ENCODE measurements around the gene LRP1B. TPM values are rescaled to one million over a fixed set of nuclear protein-coding genes. Genes with fewer than 3 reads are reported as not detected.

The LRP1B gene
- total RNA-seq, 1 donor from 2014 or later: 0.12 TPM

GRCh38 chr2:141992695-141993094 is 138.1 kb downstream of the LRP1B start:
- H3K4me3 ChIP-seq (ENCODE audit: low read depth, low read length): no peak overlapping the region
- TF ChIP-seq, protein P1, sequence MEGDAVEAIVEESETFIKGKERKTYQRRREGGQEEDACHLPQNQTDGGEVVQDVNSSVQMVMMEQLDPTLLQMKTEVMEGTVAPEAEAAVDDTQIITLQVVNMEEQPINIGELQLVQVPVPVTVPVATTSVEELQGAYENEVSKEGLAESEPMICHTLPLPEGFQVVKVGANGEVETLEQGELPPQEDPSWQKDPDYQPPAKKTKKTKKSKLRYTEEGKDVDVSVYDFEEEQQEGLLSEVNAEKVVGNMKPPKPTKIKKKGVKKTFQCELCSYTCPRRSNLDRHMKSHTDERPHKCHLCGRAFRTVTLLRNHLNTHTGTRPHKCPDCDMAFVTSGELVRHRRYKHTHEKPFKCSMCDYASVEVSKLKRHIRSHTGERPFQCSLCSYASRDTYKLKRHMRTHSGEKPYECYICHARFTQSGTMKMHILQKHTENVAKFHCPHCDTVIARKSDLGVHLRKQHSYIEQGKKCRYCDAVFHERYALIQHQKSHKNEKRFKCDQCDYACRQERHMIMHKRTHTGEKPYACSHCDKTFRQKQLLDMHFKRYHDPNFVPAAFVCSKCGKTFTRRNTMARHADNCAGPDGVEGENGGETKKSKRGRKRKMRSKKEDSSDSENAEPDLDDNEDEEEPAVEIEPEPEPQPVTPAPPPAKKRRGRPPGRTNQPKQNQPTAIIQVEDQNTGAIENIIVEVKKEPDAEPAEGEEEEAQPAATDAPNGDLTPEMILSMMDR (conservative IDR thresholded peaks at IDR 0.05; ENCODE audit: low read depth, low read length): no peak
- no peak for DNase-seq (ENCODE audit: low read depth)

- no peak for DNase-seq (ENCODE audit: low read depth)
Observed at GRCh38 chr2:141968433-141968832, 162.4 kb downstream of the LRP1B start.

DNA sequence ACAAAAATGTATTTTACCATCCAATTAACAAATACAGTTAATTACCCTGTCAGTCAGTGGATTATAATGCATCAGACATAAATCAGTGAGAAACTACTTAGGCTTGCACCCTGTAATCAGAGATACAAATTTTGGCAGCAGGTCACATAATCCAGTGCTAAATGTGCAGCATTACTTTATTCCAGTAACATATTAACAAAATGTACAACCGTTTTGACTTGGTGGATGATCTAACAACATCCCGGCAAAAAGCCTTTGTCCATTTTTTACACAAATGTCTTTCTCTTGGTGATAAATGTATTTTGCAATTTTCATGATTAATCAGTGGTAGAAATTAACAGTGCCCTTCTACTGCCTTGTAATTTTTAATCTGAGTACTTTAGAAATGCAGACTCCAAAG is 162.8 kb downstream of the LRP1B start:
- TF ChIP-seq, protein P1 (conservative IDR thresholded peaks at IDR 0.05; ENCODE audit: low read depth, low read length): no peak
- no peak for DNase-seq (ENCODE audit: low read depth)
- H3K4me3 ChIP-seq (ENCODE audit: low read depth, low read length): no peak overlapping the region

More at GRCh38 chr2:141968433-141968832, 162.4 kb downstream of the LRP1B start:
- no peak overlapping the region for H3K4me3 ChIP-seq (ENCODE audit: low read depth, low read length)
- TF ChIP-seq, protein P1 (conservative IDR thresholded peaks at IDR 0.05; ENCODE audit: low read depth, low read length): no peak

GRCh38 chr2:141967503-141967902 is 163.3 kb downstream of the LRP1B start:
- TF ChIP-seq, protein P1 (conservative IDR thresholded peaks at IDR 0.05; ENCODE audit: low read depth, low read length): no peak
- no peak overlapping the region for H3K4me3 ChIP-seq (ENCODE audit: low read depth, low read length)

DNA sequence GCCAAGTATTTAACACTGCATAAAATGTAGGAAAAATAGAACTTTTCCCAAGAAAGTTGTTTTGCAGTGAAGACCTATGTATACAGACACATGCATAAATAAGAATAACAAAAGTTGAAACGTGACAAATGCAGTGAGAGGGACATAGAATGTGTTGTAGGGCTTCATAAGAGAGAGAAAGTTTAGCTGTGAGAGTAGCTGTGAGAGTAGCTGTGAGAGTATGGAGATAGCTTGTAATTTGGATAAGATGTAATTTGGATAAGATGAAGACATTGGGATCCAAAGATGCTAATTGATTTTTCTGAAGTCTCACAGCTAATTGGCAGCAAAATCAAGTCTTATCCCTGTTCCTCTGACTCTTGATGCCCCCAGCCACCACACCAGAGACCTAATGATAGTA is 170.9 kb downstream of the LRP1B start:
- DNase-seq (ENCODE audit: low read depth): no peak
- TF ChIP-seq, protein P1 (conservative IDR thresholded peaks at IDR 0.05; ENCODE audit: low read depth, low read length): no peak
- H3K4me3 ChIP-seq (ENCODE audit: low read depth, low read length): no peak overlapping the region

More at GRCh38 chr2:141967503-141967902, 163.3 kb downstream of the LRP1B start:
- no peak for DNase-seq (ENCODE audit: low read depth)

DNA sequence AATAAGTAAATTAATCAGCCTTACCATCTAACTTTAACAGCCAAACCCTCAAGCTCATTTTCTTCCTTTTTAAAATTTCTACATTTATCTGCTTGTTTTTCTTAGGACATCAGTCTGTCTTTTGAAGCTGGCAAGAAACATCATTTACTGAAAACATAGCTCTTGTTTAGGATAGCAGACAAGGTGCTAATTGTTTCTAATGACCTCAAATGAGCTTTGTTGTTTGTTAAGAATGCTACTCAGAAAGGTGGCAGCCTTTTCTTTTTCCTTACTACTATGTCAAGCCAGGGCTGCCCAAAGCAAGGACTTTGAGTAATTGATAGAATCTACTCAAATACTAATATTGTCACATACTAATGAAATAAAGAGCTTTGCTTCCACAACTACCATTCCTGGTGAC is 171.8 kb downstream of the LRP1B start:
- DNase-seq (ENCODE audit: low read depth): no peak
- TF ChIP-seq, protein P1 (conservative IDR thresholded peaks at IDR 0.05; ENCODE audit: low read depth, low read length): no peak
- H3K4me3 ChIP-seq (ENCODE audit: low read depth, low read length): no peak overlapping the region

- H3K4me3 ChIP-seq (ENCODE audit: low read depth, low read length): no peak overlapping the region
- DNase-seq (ENCODE audit: low read depth): no peak
- TF ChIP-seq, protein P1 (conservative IDR thresholded peaks at IDR 0.05; ENCODE audit: low read depth, low read length): no peak
Observed at GRCh38 chr2:141957827-141958450, 172.9 kb downstream of the LRP1B start.

Measured in epithelial cell of proximal tubule (primary cell).